HEK293T (cell line): ENCODE results near the gene EFHD2.

Experiments
- BHLHE40 ChIP-seq: fragments of 450-650 bp; IDR thresholded peaks from 2 replicates; pipeline ENCODE4 v1.6.1; 2016; ENCODE audit warnings: mild to moderate bottlenecking, moderate library complexity, borderline replicate concordance
- ELF4 ChIP-seq: fragments of 450-650 bp; IDR thresholded peaks from 2 replicates; pipeline ENCODE4 v1.6.1; 2017; ENCODE audit warnings: antibody characterized with exemption
- FOXM1 ChIP-seq: fragments of 450-650 bp; IDR thresholded peaks from 2 replicates; pipeline ENCODE4 v1.6.1; 2017; ENCODE audit warnings: mild to moderate bottlenecking, borderline replicate concordance
- HDGF ChIP-seq: fragments of 450-650 bp; IDR thresholded peaks from 2 replicates; pipeline ENCODE4 v1.6.1; 2017; ENCODE audit warnings: antibody characterized with exemption, borderline replicate concordance
- PKNOX1 ChIP-seq: fragments of 450-650 bp; IDR thresholded peaks from 2 replicates; pipeline ENCODE4 v1.6.1; 2016
- SP1 ChIP-seq: fragments of 450-650 bp; IDR thresholded peaks from 2 replicates; pipeline ENCODE4 v1.6.1; 2017

GRCh38 chr1:15408890-15409387, 749 bp upstream of the EFHD2 start:
- no peak for TF ChIP-seq PKNOX1
- no peak for TF ChIP-seq SP1
- no peak for TF ChIP-seq ELF4
- no peak for TF ChIP-seq FOXM1
- TF ChIP-seq HDGF = no peak
- no peak for TF ChIP-seq BHLHE40
